NB4 (cell line): ENCODE results near the gene PSAPL1.

Source experiments
- DNase-seq: peaks from one replicate; pipeline ENCODE4 v3.0.0; 2010; ENCODE audit warnings: low read depth
- H3K4me3 ChIP-seq: one replicate; pipeline ENCODE4 v1.5.1; 2011; ENCODE audit warnings: mild to moderate bottlenecking, low read depth, low read length, moderate library complexity
- CTCF ChIP-seq: IDR thresholded peaks from one replicate; pipeline ENCODE4 v1.5.1; 2012; ENCODE audit warnings: low read depth, low read length
- MYC ChIP-seq: IDR thresholded peaks from 2 replicates; pipeline ENCODE4 v1.6.1; 2011; ENCODE audit warnings: low read depth, low read length
- POLR2A ChIP-seq: IDR thresholded peaks from 2 replicates; pipeline ENCODE4 v1.6.1; 2011; ENCODE audit warnings: mild to moderate bottlenecking; ENCODE audit not compliant: insufficient read length; ENCODE audit errors: extremely low read depth
- TF ChIP-seq, protein P1 (sequence below): IDR thresholded peaks from 2 replicates; pipeline ENCODE4 v1.6.1; 2011; ENCODE audit warnings: low read depth, low read length

PSAPL1 gene

GRCh38 chr4:7470111-7470510, 35.4 kb upstream of the PSAPL1 start:
- DNase-seq, result no peak
- TF ChIP-seq POLR2A, result no peak
- no peak for TF ChIP-seq MYC
- TF ChIP-seq CTCF, result no peak
- TF ChIP-seq, protein P1, sequence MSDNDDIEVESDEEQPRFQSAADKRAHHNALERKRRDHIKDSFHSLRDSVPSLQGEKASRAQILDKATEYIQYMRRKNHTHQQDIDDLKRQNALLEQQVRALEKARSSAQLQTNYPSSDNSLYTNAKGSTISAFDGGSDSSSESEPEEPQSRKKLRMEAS, result no peak
- H3K4me3 ChIP-seq, result no peak overlapping the region

DNA sequence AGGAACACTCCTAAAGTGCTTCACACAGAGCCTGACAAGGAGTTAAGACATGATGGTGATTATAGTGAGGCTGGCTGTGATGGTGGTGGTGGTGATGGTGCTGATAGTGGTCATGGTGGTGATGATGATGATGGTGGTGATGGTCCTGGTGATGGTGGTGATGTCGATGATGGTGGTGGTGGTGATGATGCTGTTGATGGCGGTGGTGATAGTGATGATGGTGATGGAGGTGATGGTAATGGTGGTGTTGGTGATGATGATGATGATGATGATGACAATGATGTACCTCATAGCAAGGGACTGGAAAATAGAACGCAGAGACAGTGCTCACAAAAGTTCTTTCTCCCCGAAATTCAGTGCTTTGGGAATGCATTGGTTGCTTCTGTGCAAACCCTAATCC, 34.3 kb upstream of the PSAPL1 start:
- no peak overlapping the region for H3K4me3 ChIP-seq
- TF ChIP-seq CTCF, result no peak
- DNase-seq, result no peak

GRCh38 chr4:7467471-7467870, 32.7 kb upstream of the PSAPL1 start:
- no peak for DNase-seq
- TF ChIP-seq MYC (no peak), POLR2A (no peak), CTCF (peak; percentile 28)
- TF ChIP-seq, protein P1, result no peak
- no peak overlapping the region for H3K4me3 ChIP-seq

GRCh38 chr4:7466904-7467303, 32.2 kb upstream of the PSAPL1 start:
- no peak overlapping the region for H3K4me3 ChIP-seq
- TF ChIP-seq CTCF (no peak), POLR2A (no peak), MYC (no peak)
- TF ChIP-seq, protein P1, result no peak
- no peak for DNase-seq

DNA sequence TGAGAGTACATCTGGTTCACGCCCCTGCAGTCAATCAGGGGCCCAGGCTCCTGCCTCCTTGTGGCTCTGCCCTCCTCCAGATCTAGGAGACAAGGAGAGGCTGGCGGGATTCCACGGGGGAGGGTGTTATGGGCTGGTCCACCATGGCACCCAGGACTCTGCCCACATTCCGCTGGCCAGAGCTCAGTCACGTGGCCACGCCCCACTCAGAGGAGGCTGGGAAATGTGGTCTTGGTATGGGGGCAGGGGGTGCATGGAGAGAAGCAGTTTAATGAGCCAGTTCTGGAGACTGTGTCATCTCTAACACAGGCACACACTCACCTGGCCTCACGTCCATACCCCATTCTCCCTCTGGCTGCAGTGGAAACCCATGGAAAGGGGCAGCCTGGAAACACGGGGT, 31.5 kb upstream of the PSAPL1 start:
- no peak for DNase-seq
- H3K4me3 ChIP-seq, result no peak overlapping the region
- TF ChIP-seq, protein P1, result no peak
- TF ChIP-seq POLR2A (no peak), MYC (no peak), CTCF (no peak)

- DNase-seq, result no peak
- no peak overlapping the region for H3K4me3 ChIP-seq
- TF ChIP-seq, protein P1, result no peak
- TF ChIP-seq CTCF (no peak), POLR2A (no peak), MYC (no peak)
Observed at GRCh38 chr4:7465017-7465416, 30.3 kb upstream of the PSAPL1 start.
